HEK293 (cell line): ENCODE measurements around the gene ANKRD11.

ENCODE experiments used
- CTCF ChIA-PET: fragments of 350-600 bp; formaldehyde crosslinking; extraction: SDS; loops from one replicate; lab custom pipeline; 2021; ENCODE audit warnings: antibody characterized with exemption; lab: Yijun Ruan, JAX
- POLR2A ChIA-PET: fragments of 300-600 bp; formaldehyde crosslinking; extraction: SDS; loops from one replicate; lab custom pipeline; 2020; ENCODE audit warnings: antibody characterized with exemption, inconsistent platforms; lab: Yijun Ruan, JAX
- H3K27ac ChIP-seq: fragments of 200-500 bp; sonication (Bioruptor generic); 2 replicates; pipeline ENCODE4 v1.5.1; 2014; ENCODE audit warnings: low read depth, low read length, control low read depth, inconsistent platforms; ENCODE audit errors: extremely low read depth
- H3K36me3 ChIP-seq, 2 experiments: fragments of 200-500 bp in 1 of 2; sonication (Bioruptor generic) in 1 of 2; 1 replicate in 1 of 2; 2 replicates in 1 of 2; pipeline ENCODE4 v1.5.1; 2014 to 2017; ENCODE audit warnings: inconsistent platforms in 2 of 2, low read length in 2 of 2; ENCODE audit not compliant: control insufficient read depth in 2 of 2, insufficient read depth in 1 of 2
- H3K4me1 ChIP-seq: fragments of 200-500 bp; sonication (Bioruptor generic); 2 replicates; pipeline ENCODE4 v1.5.1; 2014; ENCODE audit warnings: mild to moderate bottlenecking, low read length, inconsistent platforms; ENCODE audit not compliant: control insufficient read depth, insufficient read depth
- H3K4me3 ChIP-seq: 2 replicates; pipeline ENCODE4 v1.5.1; 2011; ENCODE audit warnings: low read depth, mild to moderate bottlenecking, control low read depth, low read length, moderate library complexity
- H3K9me3 ChIP-seq: fragments of 200-500 bp; sonication (Bioruptor generic); 2 replicates; pipeline ENCODE4 v1.5.1; 2014; ENCODE audit warnings: low read depth, low read length, inconsistent platforms; ENCODE audit not compliant: control insufficient read depth, insufficient read depth
- GLIS1 ChIP-seq: fragments of 450-650 bp; formaldehyde crosslinking; IDR thresholded peaks from 2 replicates; pipeline ENCODE4 v1.5.1; 2016; ENCODE audit warnings: missing biosample characterization, missing genetic modification characterization
- OSR2 ChIP-seq: fragments of 450-650 bp; formaldehyde crosslinking; IDR thresholded peaks from 2 replicates; pipeline ENCODE4 v1.5.1; 2016; ENCODE audit warnings: missing biosample characterization, missing genetic modification characterization
- SCRT2 ChIP-seq: fragments of 450-650 bp; formaldehyde crosslinking; IDR thresholded peaks from 2 replicates; pipeline ENCODE4 v1.5.1; 2016; ENCODE audit warnings: missing biosample characterization, missing genetic modification characterization
- SETDB1 ChIP-seq: IDR thresholded peaks from one replicate; pipeline ENCODE4 v1.6.1; 2017; ENCODE audit warnings: mild to moderate bottlenecking, low read length, moderate library complexity, mixed read lengths; ENCODE audit not compliant: insufficient read length
- ZNF140 ChIP-seq: fragments of 450-650 bp; formaldehyde crosslinking; IDR thresholded peaks from 2 replicates; pipeline ENCODE4 v1.5.1; 2016; ENCODE audit warnings: missing biosample characterization, missing genetic modification characterization
- ZNF221 ChIP-seq: fragments of 450-650 bp; formaldehyde crosslinking; IDR thresholded peaks from 2 replicates; pipeline ENCODE4 v1.5.1; 2017; ENCODE audit warnings: missing biosample characterization, missing genetic modification characterization, borderline replicate concordance
- ZNF266 ChIP-seq: fragments of 450-650 bp; formaldehyde crosslinking; IDR thresholded peaks from 2 replicates; pipeline ENCODE4 v1.5.1; 2016; ENCODE audit warnings: missing biosample characterization, missing genetic modification characterization, low read depth
- ZNF341 ChIP-seq: fragments of 450-650 bp; formaldehyde crosslinking; IDR thresholded peaks from 2 replicates; pipeline ENCODE4; 2016; ENCODE audit warnings: low read depth, missing biosample characterization, missing genetic modification characterization
- ZNF391 ChIP-seq: fragments of 450-650 bp; formaldehyde crosslinking; IDR thresholded peaks from 2 replicates; pipeline ENCODE4 v1.5.1; 2016; ENCODE audit warnings: low read depth, missing biosample characterization, missing genetic modification characterization, borderline replicate concordance
- ZNF426 ChIP-seq: fragments of 450-650 bp; formaldehyde crosslinking; IDR thresholded peaks from 2 replicates; pipeline ENCODE4 v1.5.1; 2017; ENCODE audit warnings: missing biosample characterization, missing genetic modification characterization, mild to moderate bottlenecking, inconsistent platforms, moderate library complexity
- ZNF571 ChIP-seq: fragments of 450-650 bp; formaldehyde crosslinking; IDR thresholded peaks from 2 replicates; pipeline ENCODE4 v1.5.0; 2017; ENCODE audit warnings: missing biosample characterization, missing genetic modification characterization
- ZNF777 ChIP-seq: fragments of 450-650 bp; formaldehyde crosslinking; IDR thresholded peaks from 2 replicates; pipeline ENCODE4 v1.5.1; 2017; ENCODE audit warnings: missing biosample characterization, missing genetic modification characterization, borderline replicate concordance
- ZNF843 ChIP-seq: fragments of 450-650 bp; formaldehyde crosslinking; IDR thresholded peaks from 2 replicates; pipeline ENCODE4 v1.5.1; 2016; ENCODE audit warnings: missing biosample characterization, missing genetic modification characterization
- TF ChIP-seq, protein P1 (sequence below): fragments of 450-650 bp; formaldehyde crosslinking; IDR thresholded peaks from 2 replicates; pipeline ENCODE4 v1.5.1; 2016; ENCODE audit warnings: missing biosample characterization, missing genetic modification characterization
- TF ChIP-seq, protein P2 (sequence below): fragments of 450-650 bp; formaldehyde crosslinking; IDR thresholded peaks from 2 replicates; pipeline ENCODE4 v1.5.1; 2017; ENCODE audit warnings: missing biosample characterization, missing genetic modification characterization
- TF ChIP-seq, protein P3 (sequence below): fragments of 450-650 bp; formaldehyde crosslinking; IDR thresholded peaks from 2 replicates; pipeline ENCODE4 v1.5.1; 2016; ENCODE audit warnings: missing biosample characterization, missing genetic modification characterization
- TF ChIP-seq, protein P4 (sequence below): fragments of 450-650 bp; formaldehyde crosslinking; IDR thresholded peaks from 2 replicates; pipeline ENCODE4 v1.5.0; 2017; ENCODE audit warnings: missing biosample characterization, missing genetic modification characterization, borderline replicate concordance
- TF ChIP-seq, protein P5 (sequence below): fragments of 450-650 bp; formaldehyde crosslinking; IDR thresholded peaks from 2 replicates; pipeline ENCODE4 v1.5.1; 2016; ENCODE audit warnings: missing biosample characterization, missing genetic modification characterization
- TF ChIP-seq, protein P6 (sequence below): fragments of 450-650 bp; formaldehyde crosslinking; IDR thresholded peaks from 2 replicates; pipeline ENCODE4; 2016; ENCODE audit warnings: missing biosample characterization, missing genetic modification characterization

ANKRD11 gene

DNA sequence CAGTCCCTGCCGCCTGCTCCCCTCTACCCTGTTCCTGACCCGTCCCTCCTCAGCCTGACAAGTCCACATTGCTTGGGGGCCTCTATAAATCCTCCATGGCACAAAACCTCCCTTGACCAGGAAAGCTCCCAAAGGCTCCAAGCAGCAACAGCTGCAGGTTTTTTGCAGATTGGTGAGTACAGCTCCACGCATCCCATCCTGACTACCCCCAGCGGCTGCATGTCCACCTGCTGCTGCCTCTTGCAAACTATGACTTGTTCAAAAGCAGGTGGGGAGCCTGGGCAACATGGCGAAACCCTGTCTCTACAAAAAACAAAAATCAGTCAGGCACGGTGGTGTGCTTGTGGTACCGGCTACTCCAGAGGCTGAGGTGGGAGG lies 122.8 kb downstream of the ANKRD11 start:
- POLR2A ChIA-PET = interaction anchor here (0.7 kb wide), 1 partner anchor 9 kb away, joined by 7 read pairs; no protein-coding TSS in a partner anchor
- Histone ChIP-seq H3K4me3 (no peak overlapping the region), H3K4me1 (peaks cover 18% of the 10 kb centered on the region), H3K27ac (no peak overlapping the region), H3K9me3 (no peaks in the 10 kb centered on the region), H3K36me3 (peaks cover 0 to 11% of the 10 kb centered on the region in 2 experiments; a peak in 1 of 3 replicates)
- CTCF ChIA-PET = interaction anchor here (0.9 kb wide), 1 partner anchor 23 kb away, joined by 3 read pairs; no protein-coding TSS in a partner anchor
- no peak for TF ChIP-seq ZNF843 (tag by site-specific recombination)
- TF ChIP-seq, protein P1, sequence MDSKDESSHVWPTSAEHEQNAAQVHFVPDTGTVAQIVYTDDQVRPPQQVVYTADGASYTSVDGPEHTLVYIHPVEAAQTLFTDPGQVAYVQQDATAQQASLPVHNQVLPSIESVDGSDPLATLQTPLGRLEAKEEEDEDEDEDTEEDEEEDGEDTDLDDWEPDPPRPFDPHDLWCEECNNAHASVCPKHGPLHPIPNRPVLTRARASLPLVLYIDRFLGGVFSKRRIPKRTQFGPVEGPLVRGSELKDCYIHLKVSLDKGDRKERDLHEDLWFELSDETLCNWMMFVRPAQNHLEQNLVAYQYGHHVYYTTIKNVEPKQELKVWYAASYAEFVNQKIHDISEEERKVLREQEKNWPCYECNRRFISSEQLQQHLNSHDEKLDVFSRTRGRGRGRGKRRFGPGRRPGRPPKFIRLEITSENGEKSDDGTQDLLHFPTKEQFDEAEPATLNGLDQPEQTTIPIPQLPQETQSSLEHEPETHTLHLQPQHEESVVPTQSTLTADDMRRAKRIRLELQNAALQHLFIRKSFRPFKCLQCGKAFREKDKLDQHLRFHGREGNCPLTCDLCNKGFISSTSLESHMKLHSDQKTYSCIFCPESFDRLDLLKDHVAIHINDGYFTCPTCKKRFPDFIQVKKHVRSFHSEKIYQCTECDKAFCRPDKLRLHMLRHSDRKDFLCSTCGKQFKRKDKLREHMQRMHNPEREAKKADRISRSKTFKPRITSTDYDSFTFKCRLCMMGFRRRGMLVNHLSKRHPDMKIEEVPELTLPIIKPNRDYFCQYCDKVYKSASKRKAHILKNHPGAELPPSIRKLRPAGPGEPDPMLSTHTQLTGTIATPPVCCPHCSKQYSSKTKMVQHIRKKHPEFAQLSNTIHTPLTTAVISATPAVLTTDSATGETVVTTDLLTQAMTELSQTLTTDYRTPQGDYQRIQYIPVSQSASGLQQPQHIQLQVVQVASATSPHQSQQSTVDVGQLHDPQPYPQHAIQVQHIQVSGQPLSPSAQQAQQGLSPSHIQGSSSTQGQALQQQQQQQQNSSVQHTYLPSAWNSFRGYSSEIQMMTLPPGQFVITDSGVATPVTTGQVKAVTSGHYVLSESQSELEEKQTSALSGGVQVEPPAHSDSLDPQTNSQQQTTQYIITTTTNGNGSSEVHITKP (tag by site-specific recombination) = no peak
- no peak for TF ChIP-seq GLIS1
- TF ChIP-seq ZNF341 (tag by site-specific recombination) = no peak
- TF ChIP-seq, protein P2, sequence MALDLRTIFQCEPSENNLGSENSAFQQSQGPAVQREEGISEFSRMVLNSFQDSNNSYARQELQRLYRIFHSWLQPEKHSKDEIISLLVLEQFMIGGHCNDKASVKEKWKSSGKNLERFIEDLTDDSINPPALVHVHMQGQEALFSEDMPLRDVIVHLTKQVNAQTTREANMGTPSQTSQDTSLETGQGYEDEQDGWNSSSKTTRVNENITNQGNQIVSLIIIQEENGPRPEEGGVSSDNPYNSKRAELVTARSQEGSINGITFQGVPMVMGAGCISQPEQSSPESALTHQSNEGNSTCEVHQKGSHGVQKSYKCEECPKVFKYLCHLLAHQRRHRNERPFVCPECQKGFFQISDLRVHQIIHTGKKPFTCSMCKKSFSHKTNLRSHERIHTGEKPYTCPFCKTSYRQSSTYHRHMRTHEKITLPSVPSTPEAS (tag by site-specific recombination) = no peak
- TF ChIP-seq, protein P3, sequence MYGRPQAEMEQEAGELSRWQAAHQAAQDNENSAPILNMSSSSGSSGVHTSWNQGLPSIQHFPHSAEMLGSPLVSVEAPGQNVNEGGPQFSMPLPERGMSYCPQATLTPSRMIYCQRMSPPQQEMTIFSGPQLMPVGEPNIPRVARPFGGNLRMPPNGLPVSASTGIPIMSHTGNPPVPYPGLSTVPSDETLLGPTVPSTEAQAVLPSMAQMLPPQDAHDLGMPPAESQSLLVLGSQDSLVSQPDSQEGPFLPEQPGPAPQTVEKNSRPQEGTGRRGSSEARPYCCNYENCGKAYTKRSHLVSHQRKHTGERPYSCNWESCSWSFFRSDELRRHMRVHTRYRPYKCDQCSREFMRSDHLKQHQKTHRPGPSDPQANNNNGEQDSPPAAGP (tag by site-specific recombination) = no peak
- no peak for TF ChIP-seq ZNF221 (tag by site-specific recombination)
- TF ChIP-seq ZNF140 = no peak
- no peak for TF ChIP-seq ZNF571 (tag by site-specific recombination)
- TF ChIP-seq ZNF266 = no peak
- no peak for TF ChIP-seq OSR2 (tag by site-specific recombination)
- TF ChIP-seq ZNF391 (tag by site-specific recombination) = no peak
- TF ChIP-seq ZNF426 = no peak
- TF ChIP-seq, protein P4, sequence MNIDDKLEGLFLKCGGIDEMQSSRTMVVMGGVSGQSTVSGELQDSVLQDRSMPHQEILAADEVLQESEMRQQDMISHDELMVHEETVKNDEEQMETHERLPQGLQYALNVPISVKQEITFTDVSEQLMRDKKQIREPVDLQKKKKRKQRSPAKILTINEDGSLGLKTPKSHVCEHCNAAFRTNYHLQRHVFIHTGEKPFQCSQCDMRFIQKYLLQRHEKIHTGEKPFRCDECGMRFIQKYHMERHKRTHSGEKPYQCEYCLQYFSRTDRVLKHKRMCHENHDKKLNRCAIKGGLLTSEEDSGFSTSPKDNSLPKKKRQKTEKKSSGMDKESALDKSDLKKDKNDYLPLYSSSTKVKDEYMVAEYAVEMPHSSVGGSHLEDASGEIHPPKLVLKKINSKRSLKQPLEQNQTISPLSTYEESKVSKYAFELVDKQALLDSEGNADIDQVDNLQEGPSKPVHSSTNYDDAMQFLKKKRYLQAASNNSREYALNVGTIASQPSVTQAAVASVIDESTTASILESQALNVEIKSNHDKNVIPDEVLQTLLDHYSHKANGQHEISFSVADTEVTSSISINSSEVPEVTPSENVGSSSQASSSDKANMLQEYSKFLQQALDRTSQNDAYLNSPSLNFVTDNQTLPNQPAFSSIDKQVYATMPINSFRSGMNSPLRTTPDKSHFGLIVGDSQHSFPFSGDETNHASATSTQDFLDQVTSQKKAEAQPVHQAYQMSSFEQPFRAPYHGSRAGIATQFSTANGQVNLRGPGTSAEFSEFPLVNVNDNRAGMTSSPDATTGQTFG (tag by site-specific recombination) = no peak
- TF ChIP-seq, protein P5, sequence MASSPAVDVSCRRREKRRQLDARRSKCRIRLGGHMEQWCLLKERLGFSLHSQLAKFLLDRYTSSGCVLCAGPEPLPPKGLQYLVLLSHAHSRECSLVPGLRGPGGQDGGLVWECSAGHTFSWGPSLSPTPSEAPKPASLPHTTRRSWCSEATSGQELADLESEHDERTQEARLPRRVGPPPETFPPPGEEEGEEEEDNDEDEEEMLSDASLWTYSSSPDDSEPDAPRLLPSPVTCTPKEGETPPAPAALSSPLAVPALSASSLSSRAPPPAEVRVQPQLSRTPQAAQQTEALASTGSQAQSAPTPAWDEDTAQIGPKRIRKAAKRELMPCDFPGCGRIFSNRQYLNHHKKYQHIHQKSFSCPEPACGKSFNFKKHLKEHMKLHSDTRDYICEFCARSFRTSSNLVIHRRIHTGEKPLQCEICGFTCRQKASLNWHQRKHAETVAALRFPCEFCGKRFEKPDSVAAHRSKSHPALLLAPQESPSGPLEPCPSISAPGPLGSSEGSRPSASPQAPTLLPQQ (tag by site-specific recombination) = no peak
- no peak for TF ChIP-seq SETDB1
- TF ChIP-seq, protein P6, sequence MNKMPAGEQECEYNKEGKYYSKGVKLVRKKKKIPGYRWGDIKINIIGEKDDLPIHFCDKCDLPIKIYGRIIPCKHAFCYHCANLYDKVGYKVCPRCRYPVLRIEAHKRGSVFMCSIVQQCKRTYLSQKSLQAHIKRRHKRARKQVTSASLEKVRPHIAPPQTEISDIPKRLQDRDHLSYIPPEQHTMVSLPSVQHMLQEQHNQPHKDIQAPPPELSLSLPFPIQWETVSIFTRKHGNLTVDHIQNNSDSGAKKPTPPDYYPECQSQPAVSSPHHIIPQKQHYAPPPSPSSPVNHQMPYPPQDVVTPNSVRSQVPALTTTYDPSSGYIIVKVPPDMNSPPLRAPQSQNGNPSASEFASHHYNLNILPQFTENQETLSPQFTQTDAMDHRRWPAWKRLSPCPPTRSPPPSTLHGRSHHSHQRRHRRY (tag by site-specific recombination) = no peak
- TF ChIP-seq ZNF777 (tag by site-specific recombination) = no peak
- TF ChIP-seq SCRT2 (tag by site-specific recombination) = no peak
